Adipocyte (in vitro differentiated cells): Measurements from ENCODE around the gene LMNB1.
A peak's percentile ranks its signal among the peaks of the same experiment; 100 is the strongest.
"Not testable (repeated sequence)": the region's sequence is repeated elsewhere in the genome, so short reads cannot be mapped to it uniquely, and the experiment has no call there.

ENCODE experiments used
- DNase-seq: peaks from one replicate; pipeline ENCODE4 v3.0.0-alpha.2; 2015; ENCODE audit warnings: low read depth
- H3K27me3 ChIP-seq: replicated peaks from 2 replicates; pipeline ENCODE4 v1.7.0; 2013; ENCODE audit warnings: mild to moderate bottlenecking, low read length, moderate library complexity; ENCODE audit not compliant: control insufficient read depth, insufficient read depth
- H3K36me3 ChIP-seq: 2 replicates; pipeline ENCODE4 v1.7.0; 2013; ENCODE audit warnings: low read length, mild to moderate bottlenecking, moderate library complexity; ENCODE audit not compliant: control insufficient read depth, insufficient read depth, severe bottlenecking
- H3K4me1 ChIP-seq: 2 replicates; pipeline ENCODE4 v1.7.0; 2013; ENCODE audit warnings: mild to moderate bottlenecking, low read length, moderate library complexity; ENCODE audit not compliant: control insufficient read depth, insufficient read depth
- H3K4me3 ChIP-seq: 2 replicates; pipeline ENCODE4 v1.7.0; 2013; ENCODE audit warnings: mild to moderate bottlenecking, low read length, moderate library complexity
- H3K9ac ChIP-seq: 2 replicates; pipeline ENCODE4 v1.7.0; 2013; ENCODE audit warnings: mild to moderate bottlenecking, low read length, moderate library complexity
- H3K9me3 ChIP-seq: 2 replicates; pipeline ENCODE4 v1.7.0; 2013; ENCODE audit warnings: mild to moderate bottlenecking, low read length, moderate library complexity; ENCODE audit not compliant: control insufficient read depth

LMNB1 gene

GRCh38 chr5:126780165-126780827, 3.4 kb downstream of the LMNB1 start:
- no peaks in the 10 kb centered on the region for H3K27me3 ChIP-seq
- no peak overlapping the region for H3K4me3 ChIP-seq
- H3K9ac ChIP-seq = no peak overlapping the region
- H3K4me1 ChIP-seq = peaks cover 13% of the 10 kb centered on the region
- DNase-seq = peak; percentile 88
- H3K9me3 ChIP-seq = no peaks in the 10 kb centered on the region
- no peaks in the 10 kb centered on the region for H3K36me3 ChIP-seq

- DNase-seq, H3K27me3 ChIP-seq, H3K4me1 ChIP-seq, H3K36me3 ChIP-seq, H3K4me3 ChIP-seq, H3K9ac ChIP-seq, H3K9me3 ChIP-seq: not testable (repeated sequence)
Measured at GRCh38 chr5:126788409-126788808, 11.5 kb downstream of the LMNB1 start.

- H3K9me3 ChIP-seq = no peaks in the 10 kb centered on the region
- no peak overlapping the region for H3K9ac ChIP-seq
- H3K36me3 ChIP-seq = no peaks in the 10 kb centered on the region
- DNase-seq = no peak
- H3K4me1 ChIP-seq = no peaks in the 10 kb centered on the region
- no peak overlapping the region for H3K4me3 ChIP-seq
- no peaks in the 10 kb centered on the region for H3K27me3 ChIP-seq
Measured at GRCh38 chr5:126793097-126793496, 16.2 kb downstream of the LMNB1 start.

- not testable (repeated sequence) for H3K9me3 ChIP-seq, H3K36me3 ChIP-seq, H3K4me1 ChIP-seq, H3K27me3 ChIP-seq, H3K4me3 ChIP-seq, DNase-seq, H3K9ac ChIP-seq
Measured at GRCh38 chr5:126793648-126794047, 16.7 kb downstream of the LMNB1 start.

- no peak for DNase-seq
- no peaks in the 10 kb centered on the region for H3K4me1 ChIP-seq
- no peaks in the 10 kb centered on the region for H3K36me3 ChIP-seq
- no peak overlapping the region for H3K4me3 ChIP-seq
- H3K9ac ChIP-seq = no peak overlapping the region
- H3K9me3 ChIP-seq = no peaks in the 10 kb centered on the region
- no peaks in the 10 kb centered on the region for H3K27me3 ChIP-seq
Measured at GRCh38 chr5:126794157-126794828, 17.4 kb downstream of the LMNB1 start.

- Histone ChIP-seq H3K4me1 (peaks cover 8% of the 10 kb centered on the region), H3K9ac (no peak overlapping the region), H3K9me3 (no peaks in the 10 kb centered on the region), H3K27me3 (no peaks in the 10 kb centered on the region), H3K36me3 (no peaks in the 10 kb centered on the region), H3K4me3 (no peak overlapping the region)
- DNase-seq = no peak
Measured at GRCh38 chr5:126799780-126800179, 22.8 kb downstream of the LMNB1 start.

GRCh38 chr5:126801174-126801991, 24.4 kb downstream of the LMNB1 start:
- Histone ChIP-seq H3K4me3 (no peak overlapping the region), H3K36me3 (no peaks in the 10 kb centered on the region), H3K4me1 (peaks cover 15% of the 10 kb centered on the region), H3K9ac (no peak overlapping the region), H3K27me3 (no peaks in the 10 kb centered on the region), H3K9me3 (no peaks in the 10 kb centered on the region)
- no peak for DNase-seq

- Histone ChIP-seq H3K4me3 (no peak overlapping the region), H3K4me1 (peaks cover 15% of the 10 kb centered on the region), H3K27me3 (no peaks in the 10 kb centered on the region), H3K9me3 (no peaks in the 10 kb centered on the region), H3K36me3 (no peaks in the 10 kb centered on the region), H3K9ac (no peak overlapping the region)
- peak; percentile 83 for DNase-seq
Measured at GRCh38 chr5:126801992-126802294, 25.0 kb downstream of the LMNB1 start.

GRCh38 chr5:126805063-126805462, 28.1 kb downstream of the LMNB1 start:
- Histone ChIP-seq H3K4me1 (peaks cover 15% of the 10 kb centered on the region), H3K9me3 (no peaks in the 10 kb centered on the region), H3K9ac (no peak overlapping the region), H3K27me3 (no peaks in the 10 kb centered on the region), H3K4me3 (peak overlapping the region; percentile 45), H3K36me3 (no peaks in the 10 kb centered on the region)
- DNase-seq = peak; percentile 79

GRCh38 chr5:126808521-126808988, 31.6 kb downstream of the LMNB1 start:
- no peaks in the 10 kb centered on the region for H3K27me3 ChIP-seq
- no peak overlapping the region for H3K9ac ChIP-seq
- H3K4me1 ChIP-seq = peaks cover 14% of the 10 kb centered on the region
- peak; percentile 72 for DNase-seq
- H3K4me3 ChIP-seq = no peak overlapping the region
- H3K36me3 ChIP-seq = no peaks in the 10 kb centered on the region
- no peaks in the 10 kb centered on the region for H3K9me3 ChIP-seq

- Histone ChIP-seq H3K9ac (no peak overlapping the region), H3K4me1 (peaks cover 13% of the 10 kb centered on the region), H3K27me3 (no peaks in the 10 kb centered on the region), H3K9me3 (no peaks in the 10 kb centered on the region), H3K36me3 (no peaks in the 10 kb centered on the region), H3K4me3 (no peak overlapping the region)
- no peak for DNase-seq
Measured at GRCh38 chr5:126809916-126810315, 33.0 kb downstream of the LMNB1 start.
